Stimulated activated naive CD4-positive, alpha-beta T cell treated with Interleukin-2 at 50 U/mL for 16 hours (primary cell): Measurements from ENCODE around the gene LIPA.

ENCODE experiments used
- DNase-seq: peaks from one replicate; lab custom pipeline; 2025; lab: John Stamatoyannopoulos, UW

Gene LIPA

DNA sequence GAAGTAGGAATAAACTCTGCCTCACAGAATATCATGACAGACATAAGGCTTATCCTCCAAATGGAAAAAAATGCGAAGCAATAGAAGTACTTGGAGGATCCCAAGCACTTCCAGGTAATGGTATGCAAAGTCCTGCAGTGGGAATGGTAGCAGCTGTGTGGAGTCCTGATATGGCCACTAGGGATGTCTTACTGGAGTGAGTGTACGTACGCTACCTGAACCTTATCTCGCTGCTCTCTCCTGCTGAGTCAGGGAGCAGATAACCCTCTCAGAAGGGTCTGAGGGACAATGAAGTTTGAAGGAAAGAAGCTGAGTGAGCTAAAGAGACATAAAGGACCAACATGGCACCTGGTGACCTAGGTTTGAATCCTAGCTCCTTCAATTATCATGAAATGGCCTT is 86.7 kb downstream of the LIPA start:
- DNase-seq, result no peak

DNA sequence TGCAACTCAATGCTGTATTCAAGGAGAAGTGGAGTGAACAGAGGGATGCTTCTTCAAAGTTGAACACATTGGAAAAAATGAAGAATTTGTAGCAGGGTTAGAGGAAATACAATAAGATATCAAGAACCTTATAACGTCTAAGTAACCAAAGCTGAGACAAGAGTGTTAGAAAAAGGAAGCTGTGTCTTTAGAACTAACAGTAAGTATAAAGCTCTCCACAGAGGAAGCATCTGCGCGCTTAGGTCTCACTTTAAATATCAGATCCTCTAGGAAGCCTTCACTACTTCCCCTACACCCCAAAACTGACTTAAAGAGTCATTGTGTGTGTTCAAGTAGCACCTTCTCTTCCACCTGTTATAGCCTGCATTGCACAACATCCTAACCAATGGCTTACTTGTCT is 87.5 kb downstream of the LIPA start:
- no peak for DNase-seq
